Inflammatory macrophage (primary cell): ENCODE measurements around the gene HOXB7.

Experiments used
- DNase-seq, 2 donors: peaks; one replicate each; pipeline ENCODE4 v3.0.0-alpha.2; 2020 to 2022
- total RNA-seq, 18 experiments: gene quantifications; one replicate each; lab custom pipeline; 2026; ENCODE audit warnings: mixed read lengths in 6 of 18, inconsistent platforms in 2 of 18; lab: John Stamatoyannopoulos, UW

Gene HOXB7
- total RNA-seq, result 0 to 0.33 (median 0.08) reads per million in 18 experiments

DNA sequence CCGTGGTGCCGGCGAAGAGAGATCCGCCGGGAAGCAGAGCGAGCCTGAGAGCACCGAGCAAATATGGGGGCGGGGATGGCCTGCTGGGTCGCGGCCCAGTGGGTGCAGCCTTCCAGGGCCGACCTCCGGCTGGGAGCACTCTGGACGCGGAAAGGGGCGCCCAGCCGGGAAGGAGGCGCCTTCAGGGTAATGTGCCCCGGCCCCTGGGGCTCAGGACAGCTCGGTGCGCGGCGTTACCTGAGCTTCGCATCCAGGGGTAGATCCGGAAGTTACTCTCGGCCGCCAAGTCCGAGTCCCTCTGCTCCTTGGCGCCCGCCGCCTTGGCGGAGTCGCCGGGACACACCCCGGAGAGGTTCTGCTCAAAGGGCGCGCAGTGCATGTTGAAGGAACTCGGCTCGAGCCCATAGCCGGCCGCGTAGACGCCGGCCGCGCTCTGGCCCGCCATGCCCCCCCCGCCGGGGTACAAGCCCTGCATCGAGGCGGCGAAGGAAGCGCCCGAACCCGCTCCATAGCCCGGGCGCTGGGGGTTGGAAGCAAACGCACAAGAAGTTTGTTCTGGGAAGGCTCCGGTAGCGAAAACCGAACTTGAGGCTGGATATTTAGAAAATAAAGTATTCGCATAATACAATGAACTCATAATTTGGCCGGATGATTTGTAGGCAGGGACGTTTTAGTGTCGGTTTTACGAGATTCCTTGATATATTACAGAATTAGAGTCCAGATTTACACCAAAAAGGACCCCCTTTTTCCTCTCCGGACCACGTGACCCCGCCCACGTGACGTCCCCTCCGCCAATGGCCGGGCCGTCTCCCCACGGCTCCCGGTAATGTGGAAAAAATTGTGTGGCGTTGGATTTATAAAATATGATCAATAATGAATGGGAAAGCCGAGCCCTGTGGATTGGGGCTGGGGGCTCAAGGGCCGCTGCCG is at the start of gene HOXB7:
HOXB7 (minus strand) TSS at position 736 of the 930 bp plus-strand sequence; CDS start at position 637, 99 bp downstream.
- DNase-seq, result peak; percentile 23

GRCh38 chr17:48655913-48656312 is 45.1 kb upstream of the HOXB7 start:
- DNase-seq, result no peak

- DNase-seq, result no peak
Measured at GRCh38 chr17:48649741-48650140, 38.9 kb upstream of the HOXB7 start.

GRCh38 chr17:48647963-48648245 is 37.1 kb upstream of the HOXB7 start:
- DNase-seq, result no peak

- DNase-seq, result no peak
Measured at GRCh38 chr17:48647103-48647962, 36.5 kb upstream of the HOXB7 start.

GRCh38 chr17:48646183-48647102 is 35.6 kb upstream of the HOXB7 start:
- DNase-seq, result no peak

DNA sequence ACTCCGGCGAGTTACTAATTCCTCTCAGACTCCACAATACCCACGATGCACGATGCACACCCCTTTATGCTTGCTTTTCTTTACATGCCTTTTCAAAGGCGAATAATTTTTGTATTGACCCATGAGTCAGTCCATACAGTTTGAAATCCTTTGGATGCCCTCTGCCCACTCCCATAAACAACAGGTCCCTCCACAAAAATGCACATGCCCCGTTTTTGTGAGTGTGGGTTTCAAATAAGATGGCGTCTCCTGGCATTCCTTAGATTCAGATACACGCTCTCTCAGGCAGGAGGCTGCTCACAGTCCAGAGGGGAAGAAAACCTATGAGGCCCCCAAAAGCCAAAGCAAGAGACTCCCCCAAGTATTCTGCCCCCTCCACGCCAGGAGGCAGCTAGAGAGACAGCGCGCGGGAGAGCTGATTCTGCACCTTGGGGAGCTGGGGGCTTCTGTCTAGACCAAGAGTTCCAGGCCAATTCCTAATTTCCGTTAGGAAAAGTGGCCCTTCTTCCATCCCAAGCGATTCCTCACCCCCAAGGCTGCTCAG is 34.9 kb upstream of the HOXB7 start:
- no peak for DNase-seq

DNA sequence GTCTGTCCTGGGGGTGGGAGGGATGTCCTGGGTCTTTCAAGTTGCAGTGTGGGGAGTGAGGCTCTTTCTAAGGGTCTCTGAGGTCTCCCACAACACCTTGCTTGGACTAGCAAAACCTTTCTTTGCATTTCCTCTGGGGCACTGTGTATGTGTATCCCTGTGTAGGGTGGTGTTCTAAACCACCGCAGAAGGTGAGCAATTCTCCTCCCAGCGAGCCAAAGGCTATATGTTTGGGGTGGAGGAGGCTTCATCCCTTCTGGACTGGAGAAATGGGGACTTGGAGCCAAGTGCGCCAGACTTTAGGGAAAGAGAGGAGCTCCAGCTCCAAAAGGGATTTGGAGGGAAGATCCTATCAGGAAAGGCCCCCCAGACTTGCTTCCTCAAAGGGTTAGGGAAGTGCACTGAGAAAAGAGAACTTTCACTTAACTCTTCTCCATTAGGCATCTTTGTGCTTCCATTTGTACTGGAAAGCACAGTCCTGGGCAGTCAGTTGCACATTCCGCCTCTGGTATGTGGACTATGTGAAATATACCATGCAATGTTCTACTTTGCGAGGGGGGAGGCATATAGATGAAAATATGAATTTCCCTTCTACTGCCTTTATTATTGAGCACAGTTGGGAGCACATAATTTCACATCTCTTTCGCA is 34.2 kb upstream of the HOXB7 start:
- no peak for DNase-seq

DNA sequence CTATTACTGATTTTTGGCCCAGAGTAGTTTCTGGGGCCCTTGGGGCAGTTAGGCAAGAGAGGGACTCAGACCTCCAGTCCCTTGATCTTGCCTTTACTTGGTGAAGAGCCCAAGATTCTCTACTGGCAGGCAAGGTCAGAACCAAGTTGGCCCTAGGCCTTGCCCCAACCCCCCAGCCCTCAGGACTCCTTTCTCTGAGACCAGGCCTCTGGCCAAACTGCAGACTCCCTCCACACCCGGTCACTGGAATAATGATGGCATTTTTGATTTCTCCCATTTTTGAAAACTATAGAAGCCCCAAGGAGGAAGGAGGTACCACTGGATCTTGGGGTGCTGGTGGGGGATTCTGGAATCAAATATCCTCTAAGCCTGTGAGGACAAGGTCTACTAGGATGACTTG is 33.3 kb upstream of the HOXB7 start:
- no peak for DNase-seq

DNA sequence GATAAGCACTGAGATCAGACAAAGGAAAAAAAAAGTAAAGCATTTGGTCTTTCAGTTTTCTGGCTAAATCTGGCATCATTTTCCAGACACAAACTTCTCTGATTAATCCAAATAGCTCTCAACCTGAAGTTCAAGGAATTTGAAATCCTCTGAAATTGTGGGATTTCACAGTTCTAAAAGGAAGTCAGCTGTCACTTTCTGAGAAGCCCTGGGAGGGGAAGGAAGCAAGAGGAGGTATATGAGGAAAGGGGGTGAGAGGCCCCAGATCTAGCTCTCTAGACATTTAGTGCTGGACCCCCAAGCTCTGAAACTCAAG is 32.8 kb upstream of the HOXB7 start:
- no peak for DNase-seq

DNA sequence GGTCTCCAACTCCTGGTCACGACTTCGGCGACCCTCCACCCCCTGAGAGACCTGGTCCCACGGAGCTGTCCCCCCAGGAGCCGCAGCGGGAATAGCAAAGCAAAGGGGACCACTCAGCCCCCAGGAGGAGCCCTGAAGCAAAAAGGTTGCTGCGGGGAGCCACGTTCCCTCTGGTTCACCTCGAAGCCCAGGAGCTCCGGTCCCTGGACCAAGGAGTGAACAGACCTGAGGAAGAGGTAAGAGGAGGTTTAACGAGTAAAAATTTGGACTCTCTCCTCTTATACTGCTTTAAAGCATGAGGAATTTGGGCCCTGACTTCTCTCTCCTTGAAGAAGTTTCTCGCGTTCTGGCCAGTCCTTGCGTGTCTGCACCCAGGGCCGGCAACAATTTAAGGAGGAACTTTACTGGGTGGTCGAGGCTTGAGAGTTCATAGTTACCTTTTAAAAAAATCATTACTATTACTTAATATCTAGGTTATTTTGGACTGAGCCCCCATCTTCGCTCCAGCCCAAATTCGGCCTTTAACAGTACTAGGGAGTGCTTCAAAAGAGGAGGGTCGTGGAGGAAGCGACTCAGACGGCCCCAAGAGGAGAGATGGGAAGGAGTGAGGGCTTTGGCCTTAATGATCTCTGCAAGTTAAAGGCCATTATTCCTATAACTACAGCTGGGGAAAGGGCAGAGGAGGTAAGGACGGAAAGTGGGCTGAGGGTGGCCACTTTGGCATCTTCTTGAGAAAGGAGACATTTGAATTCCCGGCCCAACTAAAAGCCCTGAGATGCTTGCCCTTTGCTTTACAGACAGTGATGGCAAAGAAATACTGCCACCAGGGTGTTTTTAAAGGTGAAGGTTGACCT is 32.3 kb upstream of the HOXB7 start:
- no peak for DNase-seq

DNA sequence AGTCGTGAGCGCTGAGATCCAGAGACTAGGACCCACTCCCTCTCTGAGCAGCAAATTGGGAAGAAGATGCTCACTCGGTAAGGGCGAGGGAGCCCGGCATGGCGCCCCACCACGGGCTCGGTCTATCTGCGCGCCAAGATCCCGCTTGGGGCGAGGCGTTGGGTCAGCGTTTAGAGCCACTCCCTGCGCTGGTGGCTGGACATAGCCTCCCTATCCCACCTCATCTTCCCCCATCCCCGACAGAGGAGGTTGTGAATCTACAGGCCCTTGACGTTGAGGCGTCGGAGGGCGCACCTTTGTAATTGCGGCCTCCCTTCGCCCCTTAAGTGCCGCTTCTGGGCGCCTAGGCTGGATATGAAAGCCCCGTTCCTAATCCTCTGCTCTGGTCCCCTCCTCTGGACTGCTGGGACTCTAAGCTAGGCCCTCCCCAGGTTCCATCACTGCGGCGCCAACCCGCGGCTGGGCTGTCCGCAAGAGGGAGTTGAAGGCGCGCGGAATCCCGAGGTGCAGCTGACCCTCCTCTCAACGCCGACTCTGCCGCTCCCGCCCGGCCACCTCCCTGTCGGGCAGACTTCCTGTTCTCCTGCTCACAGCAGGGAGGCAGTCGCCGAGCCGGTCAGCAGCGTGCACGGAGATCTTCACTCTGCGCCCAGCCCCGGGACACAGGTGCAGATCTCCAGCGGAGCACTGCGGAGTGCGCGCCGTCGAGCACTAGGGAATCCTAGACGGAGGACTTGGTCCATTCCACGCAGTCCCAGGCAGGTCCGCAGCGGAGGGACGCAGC is 31.4 kb upstream of the HOXB7 start:
- no peak for DNase-seq

GRCh38 chr17:48641541-48642058 is 30.8 kb upstream of the HOXB7 start:
- no peak for DNase-seq

GRCh38 chr17:48640858-48641180 is 30.0 kb upstream of the HOXB7 start:
- no peak for DNase-seq

DNA sequence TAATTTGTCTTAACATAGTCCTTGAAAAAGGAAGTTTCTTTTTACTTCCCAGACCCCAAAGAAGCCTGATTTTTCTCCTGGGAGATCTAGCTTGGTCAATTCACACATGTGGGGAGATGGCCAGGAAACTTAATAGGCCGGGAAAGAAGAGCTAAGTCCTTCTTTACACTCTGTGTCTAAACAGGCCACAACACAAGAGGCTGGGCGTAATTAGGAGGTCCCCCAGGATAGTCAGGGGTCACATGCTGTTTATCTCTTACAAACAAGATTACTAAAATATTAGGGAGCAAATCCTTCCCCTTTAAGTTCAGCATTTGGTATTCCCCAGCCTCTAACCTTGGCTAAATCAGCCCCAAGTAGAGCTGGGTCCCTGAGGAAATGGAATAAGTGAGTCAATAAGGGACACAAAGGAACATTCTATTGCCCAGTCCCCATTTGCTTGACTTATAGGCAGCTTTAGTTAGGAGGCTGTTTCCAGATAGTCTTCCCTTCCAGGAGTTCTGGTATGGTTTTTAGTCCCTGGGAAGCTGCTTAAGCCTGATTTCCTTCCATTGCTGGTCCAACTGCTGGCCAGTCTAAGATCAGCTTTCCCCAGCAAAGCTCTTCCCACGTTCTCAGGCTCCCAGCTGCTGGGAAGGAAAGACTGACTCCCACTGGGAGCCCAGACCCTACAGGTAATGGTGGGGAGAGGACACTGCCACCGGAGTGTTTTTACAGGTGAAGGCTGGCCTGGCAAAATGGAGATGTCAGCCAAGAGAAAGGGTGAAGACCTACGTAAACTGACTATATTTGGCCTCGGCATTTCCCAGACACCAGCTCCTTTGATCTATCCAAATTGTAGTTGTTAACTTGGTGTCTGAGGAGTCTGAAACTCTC is 29.4 kb upstream of the HOXB7 start:
- no peak for DNase-seq

DNA sequence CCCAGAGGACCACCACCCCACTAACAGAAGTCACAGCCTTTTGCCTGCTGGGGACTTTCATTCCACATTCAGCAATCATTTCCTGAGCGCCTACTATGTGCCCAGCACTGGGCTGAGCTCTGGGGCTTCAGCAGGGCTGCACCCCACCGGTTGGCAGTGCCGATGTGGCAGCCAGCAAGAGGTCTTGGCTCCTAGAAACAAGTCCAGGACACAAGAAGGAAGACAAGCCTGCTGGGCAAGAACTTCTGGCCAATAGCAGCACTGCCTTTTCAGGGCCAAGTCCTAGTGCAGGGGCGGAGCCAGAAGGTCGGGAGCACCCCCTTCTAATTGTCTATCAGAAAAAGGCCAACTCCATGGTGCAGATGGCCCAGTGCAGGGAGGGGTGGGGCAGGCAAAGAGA is 28.3 kb upstream of the HOXB7 start:
- no peak for DNase-seq

GRCh38 chr17:48637323-48638260 is 26.8 kb upstream of the HOXB7 start:
- DNase-seq, result no peak
